HG03159 (cell line): ENCODE results near the gene GBX1.

ENCODE experiments used
- ATAC-seq: cut with Tn5 transposase; IDR thresholded peaks from one replicate; pipeline ENCODE4 v1.9.1; 2021; ENCODE audit warnings: mild to moderate bottlenecking, moderate library complexity; ENCODE audit not compliant: unreplicated experiment

The GBX1 gene

DNA sequence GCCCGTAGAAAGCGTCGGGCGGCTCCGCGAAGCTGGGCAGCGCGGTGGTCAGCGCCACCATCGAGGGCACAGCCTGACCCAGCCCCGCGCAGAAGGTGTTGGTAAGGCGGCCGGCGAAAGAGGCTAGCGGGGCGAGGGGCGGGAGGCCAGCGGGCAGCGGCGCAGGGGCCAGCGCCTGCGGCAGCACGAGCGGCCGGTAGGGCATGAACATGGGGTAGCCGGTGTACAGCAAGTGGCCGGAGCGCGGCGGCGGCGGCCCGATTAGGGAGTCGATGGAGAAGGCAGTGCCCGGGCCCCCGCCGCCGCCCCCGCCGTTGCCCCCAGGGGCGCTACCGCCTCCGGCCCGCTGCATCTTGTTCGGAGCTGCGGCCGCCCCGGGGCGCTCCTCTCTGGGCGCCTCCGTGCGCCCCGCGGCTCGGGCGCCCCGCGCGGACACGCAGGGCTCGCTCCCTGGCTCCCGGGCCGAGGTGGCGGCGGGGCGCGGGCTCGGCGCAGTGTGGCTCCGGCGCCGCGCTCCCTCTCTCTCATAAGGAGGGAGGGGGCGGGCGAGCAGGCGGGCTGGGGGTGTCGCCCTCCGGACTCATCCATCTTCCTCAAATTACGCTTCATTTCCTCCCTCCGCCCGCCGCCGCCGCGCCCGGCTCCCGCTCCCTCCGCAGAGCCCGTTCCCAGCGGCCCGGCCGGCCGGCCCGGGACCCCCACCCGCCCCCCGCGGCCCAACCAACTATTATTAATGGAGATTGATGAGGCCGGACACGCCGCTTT, at the start of gene GBX1:
GBX1 (minus strand) TSS at position 498 of the 765 bp plus-strand sequence; CDS start at position 352, 146 bp downstream.
- no peak for ATAC-seq

DNA sequence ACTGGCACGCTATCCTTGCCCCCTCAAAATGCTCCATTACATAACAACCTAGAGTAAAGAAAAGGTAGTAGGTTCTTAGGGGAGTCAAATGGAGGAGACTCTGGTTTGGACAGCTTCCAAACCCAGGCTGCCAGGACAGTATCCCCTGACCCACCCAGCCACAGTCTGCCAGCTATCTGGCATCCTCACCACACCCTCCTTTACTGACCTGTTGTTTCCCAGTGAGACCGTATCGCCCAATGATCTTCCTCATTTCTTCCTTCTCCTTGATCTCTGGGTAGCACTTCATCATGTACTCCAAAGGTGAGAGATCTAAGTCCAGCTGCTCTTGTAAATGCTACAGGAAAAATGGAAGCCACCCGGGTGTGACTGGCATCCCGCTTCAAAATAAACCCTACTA, 47.9 kb upstream of the GBX1 start:
- ATAC-seq = no peak

DNA sequence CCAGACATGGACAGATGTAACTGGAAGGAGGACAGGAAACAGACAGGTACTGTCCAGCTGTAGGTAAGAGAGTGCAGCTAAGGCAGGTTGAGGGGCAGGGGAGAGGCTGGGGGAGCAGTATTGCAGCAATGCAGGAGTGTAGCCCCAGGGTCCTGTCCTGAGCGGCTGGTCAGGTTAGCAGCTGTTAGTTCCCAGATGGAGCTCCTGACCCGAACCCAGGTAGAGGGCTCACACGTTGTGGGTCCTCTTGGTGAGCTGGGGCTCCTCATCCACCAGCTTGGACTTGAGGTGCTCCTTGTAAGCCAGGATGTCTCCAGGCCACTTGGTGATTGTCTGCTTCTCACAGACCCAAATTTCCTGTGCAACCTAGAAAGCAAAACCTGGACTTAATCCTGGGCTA, 46.3 kb upstream of the GBX1 start:
- no peak for ATAC-seq

DNA sequence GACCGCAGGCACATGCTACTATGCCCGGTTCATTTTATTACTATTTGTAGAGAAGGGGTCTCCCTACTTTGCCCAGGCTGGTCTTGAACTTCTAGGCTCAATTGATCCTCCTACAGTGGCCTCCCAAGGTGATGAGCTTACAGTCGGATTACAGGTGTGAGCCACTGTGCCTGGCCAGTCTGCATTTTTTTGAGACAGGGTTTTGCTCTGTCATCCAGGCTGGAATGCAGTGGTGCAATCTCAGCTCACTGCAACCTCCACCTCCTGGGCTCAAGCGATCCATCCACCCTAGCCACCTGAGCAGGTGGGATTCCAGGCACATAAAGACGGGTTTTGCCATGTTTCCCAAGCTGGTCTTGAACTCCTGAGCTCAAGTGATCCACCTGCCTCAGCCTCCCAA, 45.1 kb upstream of the GBX1 start:
- no peak for ATAC-seq

DNA sequence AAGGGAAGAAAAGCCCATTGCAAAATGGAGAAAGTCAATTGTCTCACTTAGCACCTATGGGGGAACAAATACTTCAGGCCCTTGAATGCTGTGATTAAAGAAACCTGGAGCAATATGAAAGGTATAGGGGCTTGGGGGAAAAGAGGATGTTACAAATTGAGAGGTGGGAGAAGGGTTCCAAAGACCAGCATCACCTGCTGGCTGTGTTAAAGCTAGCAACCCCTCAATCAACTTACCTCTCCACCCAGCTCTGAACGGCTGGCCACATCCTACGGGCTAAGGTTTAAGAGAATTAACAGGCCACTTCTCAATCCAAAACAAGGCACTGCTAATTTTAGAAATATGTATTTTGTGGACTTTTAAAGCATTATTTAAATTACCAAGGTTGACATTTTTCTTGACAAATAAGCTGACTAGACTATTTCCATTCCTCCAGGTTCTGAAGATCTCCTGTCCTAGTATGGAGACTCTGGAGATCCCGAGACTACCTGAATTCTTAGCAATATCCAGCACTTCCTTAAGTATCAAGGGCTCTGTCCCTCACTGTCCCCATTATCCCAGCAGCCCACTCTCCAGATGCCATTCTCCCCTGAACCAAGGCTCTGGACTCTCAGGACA, 43.8 kb upstream of the GBX1 start:
- ATAC-seq = no peak

DNA sequence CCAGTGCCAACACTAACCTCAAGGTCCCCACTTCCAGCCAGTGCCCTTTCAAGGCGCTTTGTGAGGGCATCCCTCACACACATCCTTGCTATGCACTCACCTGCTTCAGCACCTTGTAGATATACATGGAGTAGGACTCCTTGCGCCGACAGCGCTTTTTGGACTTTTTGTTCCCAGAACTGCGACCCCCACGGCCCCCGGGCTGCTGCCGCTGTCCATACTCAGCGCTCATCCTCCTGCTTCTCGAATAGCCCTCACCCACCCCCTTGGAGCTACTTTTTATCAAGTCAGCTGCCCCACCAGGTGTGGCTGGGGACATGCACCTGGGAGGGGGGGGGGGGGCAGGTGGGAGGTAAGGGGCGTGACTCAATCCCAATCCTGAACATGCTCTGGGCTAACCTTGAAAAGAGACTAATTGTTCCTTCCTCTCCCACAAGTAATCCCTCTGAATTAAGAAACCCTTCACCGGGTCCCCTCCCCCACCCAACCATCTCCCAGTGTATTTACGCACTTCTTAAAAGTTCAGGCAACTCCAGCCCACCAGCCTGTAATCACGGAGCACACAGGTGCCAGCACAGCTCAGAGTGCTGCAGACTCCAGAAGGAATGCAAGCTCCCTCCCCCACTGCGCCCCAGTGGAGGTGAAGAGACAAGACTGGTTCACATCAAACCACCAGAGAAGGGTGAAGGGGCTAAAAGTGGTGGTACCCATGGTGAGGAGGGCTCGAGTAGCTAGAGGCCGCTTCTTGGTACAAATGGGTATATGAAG, 42.8 kb upstream of the GBX1 start, which contains the start of gene H2BK1:
H2BK1 (minus strand) TSS at position 402 of the 768 bp plus-strand sequence; CDS start at position 232, 170 bp downstream.
- no peak for ATAC-seq

DNA sequence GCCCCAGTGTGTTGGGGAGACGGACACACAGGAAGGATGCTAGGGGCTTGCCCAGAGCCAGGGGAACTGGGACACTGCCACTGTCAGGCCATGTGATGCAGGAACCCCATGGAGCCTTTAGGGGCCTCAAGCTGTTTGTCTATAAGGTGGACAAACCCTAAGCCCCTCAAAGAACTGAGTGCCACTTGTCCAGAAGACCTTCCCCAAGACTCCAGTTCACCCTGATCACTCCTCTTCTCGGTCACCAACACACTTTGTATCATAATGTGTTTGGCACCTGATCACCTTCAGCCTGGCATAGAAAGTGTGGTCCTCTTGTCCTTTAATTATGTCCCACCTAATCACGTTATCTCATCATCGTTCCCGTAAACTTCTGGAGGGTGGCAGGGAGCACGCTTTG, 42.1 kb upstream of the GBX1 start:
- ATAC-seq = no peak

DNA sequence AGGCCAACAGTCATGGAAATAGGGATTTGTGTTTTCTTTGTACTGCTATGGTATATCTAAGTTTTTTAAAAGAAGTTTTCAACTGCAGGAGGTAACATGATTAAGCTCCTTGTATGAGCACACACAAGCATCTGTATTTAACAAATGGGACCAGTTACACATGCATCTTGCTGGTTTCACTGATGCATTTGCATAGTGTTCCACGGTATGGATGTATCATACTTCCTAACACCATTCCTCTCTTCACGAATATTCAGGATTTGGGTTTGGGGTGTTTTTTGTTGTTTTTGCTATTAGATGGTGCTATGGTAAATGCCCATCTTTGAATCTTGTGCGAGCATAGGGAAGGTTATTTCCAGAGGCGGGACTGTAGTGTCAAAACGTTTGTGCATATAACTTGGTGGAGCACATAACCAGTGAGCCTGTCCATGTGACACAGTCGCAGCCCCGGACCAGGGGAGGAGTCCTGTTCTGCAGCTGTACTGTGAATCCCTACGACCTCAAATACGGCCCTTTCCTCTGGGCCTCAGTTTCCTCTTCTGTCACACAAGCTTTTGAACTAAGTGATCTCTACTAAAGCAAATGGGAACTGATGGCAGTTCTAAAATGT, 40.9 kb upstream of the GBX1 start:
- ATAC-seq = no peak

DNA sequence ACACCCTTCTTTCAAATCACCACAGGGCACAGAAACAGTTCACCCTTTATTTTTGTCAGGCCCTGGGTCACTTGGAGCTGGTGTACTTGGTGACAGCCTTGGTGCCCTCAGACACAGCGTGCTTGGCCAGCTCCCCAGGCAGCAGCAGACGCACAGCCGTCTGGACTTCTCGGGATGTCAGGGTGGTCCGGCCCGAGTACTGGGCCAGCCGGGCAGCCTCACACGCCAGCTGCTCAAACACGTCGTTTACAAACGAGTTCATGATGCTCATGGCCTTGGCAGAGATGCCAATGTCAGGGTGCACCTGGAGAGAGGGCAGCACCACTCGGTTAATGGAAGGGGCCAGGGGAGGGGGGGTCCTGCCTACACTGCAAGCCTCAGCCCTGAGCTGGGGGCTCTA, 40.3 kb upstream of the GBX1 start:
- ATAC-seq = no peak

DNA sequence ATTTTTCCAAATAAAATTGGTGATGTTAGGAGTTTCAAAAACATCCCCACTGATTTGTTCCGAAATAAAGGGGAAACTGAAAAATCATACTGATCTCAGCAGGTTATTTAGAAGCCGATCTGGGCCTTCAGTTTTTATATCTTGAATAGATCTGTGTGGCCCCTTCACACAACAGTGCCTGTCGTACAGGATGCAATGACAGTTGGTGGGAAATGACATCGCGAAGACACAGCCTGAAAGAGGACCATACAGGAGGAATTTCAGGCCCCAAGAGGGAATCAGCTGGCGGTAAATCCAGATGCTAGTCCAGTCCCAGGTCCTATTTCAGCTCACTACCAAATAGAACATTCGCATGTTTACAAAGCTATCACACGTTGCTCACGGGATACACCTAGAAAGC, 39.8 kb upstream of the GBX1 start:
- ATAC-seq = no peak

DNA sequence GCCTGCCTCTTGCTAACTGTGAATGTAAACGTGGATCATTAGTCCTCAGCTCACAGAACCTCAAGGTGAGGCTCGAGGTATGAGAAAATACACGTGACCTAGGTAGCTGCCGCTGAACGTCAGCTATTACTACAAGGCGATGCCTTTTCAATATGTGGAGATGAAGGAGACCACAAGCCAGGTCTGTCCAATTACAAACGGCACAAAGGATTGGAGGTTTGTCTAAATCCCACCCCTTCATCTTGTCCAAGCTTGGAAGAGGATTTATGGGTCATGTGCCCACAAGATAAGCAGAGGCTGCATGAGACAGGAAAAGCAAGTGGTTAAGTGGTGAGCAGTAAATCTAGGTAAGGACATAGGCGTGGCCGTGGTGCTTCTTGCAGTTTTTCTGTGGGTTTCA, 39.4 kb upstream of the GBX1 start:
- no peak for ATAC-seq

DNA sequence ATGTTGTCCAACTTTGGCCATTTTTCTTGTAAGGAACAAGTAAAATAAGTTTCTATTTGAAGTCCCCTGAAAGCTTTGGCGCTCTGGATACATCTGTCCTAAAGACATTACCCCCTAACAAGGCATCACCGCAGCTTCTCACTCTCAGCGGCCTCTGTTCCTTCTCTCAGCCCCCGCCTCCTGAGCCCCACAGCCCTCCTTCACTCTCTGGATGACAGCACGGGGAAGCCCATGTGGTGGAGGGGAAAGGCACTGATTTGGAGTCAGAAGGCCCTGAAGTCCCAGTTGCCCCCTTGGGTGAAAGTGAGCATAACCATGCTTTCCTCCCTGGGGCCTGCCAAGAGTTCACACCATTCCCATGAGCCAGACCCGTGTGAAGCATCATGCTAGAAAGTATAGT, 38.2 kb upstream of the GBX1 start:
- no peak for ATAC-seq

DNA sequence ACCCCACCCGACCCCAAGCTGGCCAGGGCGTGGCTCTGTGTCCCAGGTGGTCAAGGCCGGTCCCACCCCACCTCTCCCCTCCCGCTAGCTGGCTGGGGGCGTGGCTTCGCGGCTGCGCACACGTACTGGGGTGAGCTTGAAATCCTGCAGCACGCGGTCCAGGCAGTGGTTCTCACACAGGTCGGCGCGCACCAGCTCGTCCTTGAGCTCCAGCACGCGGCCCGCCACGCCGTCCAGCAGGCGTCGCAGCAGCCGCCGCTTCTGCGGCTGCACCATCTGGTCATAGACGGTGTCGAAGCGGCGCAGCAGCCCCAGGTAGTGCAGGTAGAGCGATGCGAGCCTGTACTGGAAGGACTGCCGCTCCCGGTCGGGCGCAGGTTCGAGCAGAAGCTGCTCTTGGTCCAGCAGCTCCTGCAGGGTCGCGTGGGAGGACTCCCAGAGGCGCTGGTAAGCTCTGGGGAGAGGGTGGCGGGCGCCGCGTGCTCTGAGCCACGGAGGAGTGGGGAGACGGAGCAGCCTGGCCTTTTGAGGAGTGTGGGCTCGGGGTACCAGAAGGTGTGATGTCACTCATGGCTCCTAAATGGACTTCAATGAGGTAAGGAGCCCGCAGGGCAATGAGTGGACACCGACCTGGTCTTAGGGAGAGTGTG, 37.0 kb upstream of the GBX1 start:
- no peak for ATAC-seq

DNA sequence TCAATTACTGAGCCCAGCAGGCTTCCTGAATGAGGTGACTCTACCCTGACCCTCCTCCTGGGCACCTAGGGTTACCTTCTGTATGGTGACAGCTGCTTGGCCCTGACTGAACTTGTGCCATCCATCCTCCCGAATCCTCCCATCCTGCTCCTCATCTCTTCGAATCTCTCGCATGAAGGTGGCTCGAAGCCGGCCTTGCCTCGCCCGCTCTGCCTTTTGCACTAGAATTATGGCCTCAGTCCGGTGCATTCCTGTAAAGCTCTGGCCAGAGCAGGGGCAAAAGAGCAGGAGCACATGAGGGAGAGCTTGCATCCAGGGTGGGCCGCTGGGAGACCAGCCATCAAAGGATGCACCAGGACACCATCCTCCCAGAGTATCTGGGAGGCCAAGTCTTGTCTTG, 35.3 kb upstream of the GBX1 start:
- ATAC-seq = no peak

DNA sequence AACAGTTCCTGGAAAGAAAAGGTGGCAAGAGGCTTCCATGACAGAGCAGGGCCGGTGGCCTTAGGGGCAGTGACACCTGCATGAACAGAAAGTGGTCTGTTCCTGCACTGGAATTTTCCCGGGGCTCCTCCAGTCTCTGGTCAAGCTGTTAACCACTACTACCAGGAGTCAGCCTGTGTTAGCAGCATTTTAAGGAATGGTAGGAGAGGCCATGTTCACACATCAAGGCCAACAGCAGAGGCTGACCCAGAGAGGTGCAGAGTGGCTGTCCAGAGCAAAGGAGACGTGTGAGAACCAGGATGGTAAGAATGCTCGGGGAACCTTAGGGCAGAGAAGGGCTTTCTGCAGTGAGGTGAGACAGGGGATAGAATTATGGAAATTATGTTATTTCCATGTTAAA, 34.3 kb upstream of the GBX1 start:
- ATAC-seq = no peak

DNA sequence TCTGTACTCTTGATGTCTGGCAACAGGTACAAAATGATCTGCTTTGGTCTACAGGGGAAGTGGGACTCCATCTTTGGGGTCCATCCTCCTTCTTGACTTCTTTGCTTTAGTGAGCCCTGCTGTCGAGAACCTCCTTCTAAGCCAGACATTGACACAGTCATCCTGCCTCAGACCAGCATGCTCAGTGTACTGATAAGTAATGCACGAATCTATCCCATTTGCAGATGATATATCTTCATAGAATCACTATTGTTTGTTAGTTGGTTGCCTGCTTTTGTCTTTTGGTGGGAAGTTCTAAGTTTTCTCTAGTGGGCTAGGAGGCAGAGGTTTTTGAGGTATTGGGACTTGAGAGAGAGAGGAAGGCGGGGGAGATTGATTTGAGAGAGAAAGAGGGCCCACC, 33.9 kb upstream of the GBX1 start:
- no peak for ATAC-seq

DNA sequence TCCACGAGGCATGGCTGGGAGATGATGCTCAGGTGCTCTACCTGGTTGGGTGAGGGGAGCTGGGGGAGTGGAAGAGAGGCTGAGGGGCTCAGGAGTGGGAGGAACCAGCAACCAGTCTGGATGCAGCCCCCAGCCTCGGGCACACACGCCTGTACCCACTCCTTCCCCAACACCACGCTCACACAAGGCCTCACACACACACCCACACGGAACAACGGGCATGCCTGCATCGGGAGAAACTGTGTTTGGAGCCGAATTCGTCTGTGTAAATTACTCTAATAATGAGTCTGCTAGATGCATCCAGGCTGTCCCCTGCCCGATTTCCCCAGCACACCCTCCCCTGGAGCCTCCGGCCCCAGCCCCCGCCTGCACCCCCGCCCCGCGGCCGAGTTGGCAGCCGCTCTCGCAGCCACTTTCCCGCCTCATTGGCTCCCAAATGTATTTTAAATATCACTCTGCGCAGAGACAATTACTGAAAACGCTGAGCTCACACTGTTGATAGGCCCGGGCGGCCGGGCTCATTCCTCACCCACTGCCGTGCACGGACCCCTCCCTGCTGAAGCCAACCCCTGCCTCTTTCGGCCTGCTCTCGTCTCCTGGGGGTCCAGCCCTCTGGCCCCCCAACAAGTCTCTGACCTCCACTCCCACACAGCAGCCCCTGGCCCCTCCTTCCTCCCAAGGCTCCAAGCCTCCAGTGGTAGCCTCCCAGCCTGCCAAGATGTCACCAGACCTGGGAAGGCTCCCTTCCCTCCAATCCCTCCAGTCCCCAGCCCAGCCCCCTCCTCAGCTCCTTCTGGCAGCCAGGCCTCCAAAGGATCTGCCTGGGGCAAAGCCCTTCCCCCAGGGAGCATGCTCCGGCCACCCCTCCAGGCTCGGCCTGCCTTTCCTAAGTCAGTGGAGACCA, 31.7 kb upstream of the GBX1 start:
- no peak for ATAC-seq

DNA sequence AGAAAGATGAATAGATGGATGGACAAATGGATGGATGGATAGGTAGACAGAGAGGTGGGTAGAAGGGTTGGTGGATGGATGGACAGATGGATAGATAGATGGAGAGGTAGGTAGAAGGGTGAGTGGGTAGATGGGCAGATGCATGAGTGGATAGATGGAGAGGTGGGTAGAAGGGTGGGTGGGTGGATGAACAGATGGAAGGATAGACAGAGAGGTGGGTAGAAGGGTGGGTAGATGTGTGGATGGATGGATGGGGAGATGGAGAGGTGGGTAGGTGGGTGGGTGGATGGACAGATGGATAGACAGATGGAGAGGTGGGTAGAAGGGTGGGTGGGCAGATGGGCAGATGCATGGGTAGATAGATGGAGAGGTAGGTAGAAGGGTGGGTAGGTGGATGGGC, 30.4 kb upstream of the GBX1 start:
- no peak for ATAC-seq

DNA sequence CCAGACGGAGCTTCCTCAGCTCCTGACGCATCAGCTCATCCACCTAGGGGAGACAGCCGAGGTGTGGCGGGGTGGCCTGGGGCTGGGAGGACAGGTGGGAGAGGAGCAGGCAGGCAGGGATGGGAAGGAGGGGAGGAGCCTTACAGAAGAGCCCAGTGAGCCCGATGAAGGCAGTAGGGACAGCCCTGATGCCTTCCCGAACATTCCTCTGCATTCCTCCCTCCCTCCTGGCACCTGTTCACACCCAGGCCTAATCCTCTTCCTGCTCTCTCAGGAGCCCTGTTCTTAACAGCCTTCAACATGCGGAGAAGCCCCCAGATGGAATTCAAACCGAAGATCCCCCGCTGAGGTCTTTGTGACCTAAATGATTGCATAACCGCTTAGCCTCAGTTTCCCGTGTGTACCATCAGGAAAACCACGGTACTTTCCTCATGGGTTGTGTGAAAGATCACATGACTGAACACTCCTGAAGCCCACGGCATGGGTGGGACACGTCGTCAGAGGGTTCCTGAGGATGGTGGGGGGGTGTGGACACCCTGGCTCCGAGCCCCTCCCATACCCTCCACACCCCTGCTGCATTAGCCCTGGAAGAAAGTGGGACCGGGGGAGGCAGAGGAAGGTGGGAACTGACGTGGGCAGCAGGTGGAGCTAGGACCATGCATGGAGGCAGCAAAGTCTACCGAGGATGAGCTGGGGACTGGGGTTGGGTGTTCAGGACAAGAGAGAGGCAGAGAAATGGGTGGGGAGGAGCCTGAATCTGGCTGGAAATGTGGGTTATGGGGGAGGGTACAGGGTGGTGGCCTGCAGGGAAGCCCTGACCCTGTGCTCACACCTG, 28.3 kb upstream of the GBX1 start:
- ATAC-seq = no peak
